Mucosa of rectum (tissue), 2 donors: Measurements from ENCODE around the gene DLGAP1.

Experiments
- H3K27ac ChIP-seq, 2 donors: one replicate each; pipeline ENCODE4 v1.7.0; 2013; ENCODE audit warnings: inconsistent platforms in 2 of 2, low read depth in 2 of 2, low read length in 2 of 2
- H3K27me3 ChIP-seq, 2 donors: one replicate each; pipeline ENCODE4 v1.7.0; 2013; ENCODE audit warnings: low read length in 2 of 2; ENCODE audit not compliant: control insufficient read depth in 2 of 2, insufficient read depth in 2 of 2
- H3K36me3 ChIP-seq, 2 donors: one replicate each; pipeline ENCODE4 v1.7.0; 2013; ENCODE audit warnings: low read length in 2 of 2; ENCODE audit not compliant: control insufficient read depth in 2 of 2, insufficient read depth in 2 of 2
- H3K4me1 ChIP-seq, 2 donors: one replicate each; pipeline ENCODE4 v1.7.0; 2013; ENCODE audit warnings: low read length in 2 of 2, mild to moderate bottlenecking in 1 of 2; ENCODE audit not compliant: control insufficient read depth in 2 of 2, insufficient read depth in 2 of 2
- H3K4me3 ChIP-seq, 2 donors: one replicate each; pipeline ENCODE4 v1.7.0; 2013; ENCODE audit warnings: low read length in 2 of 2
- H3K9ac ChIP-seq, 2 donors: one replicate each; pipeline ENCODE4 v1.7.0; 2013; ENCODE audit warnings: low read length in 2 of 2, low read depth in 1 of 2, mild to moderate bottlenecking in 1 of 2
- H3K9me3 ChIP-seq, 2 donors: one replicate each; pipeline ENCODE4 v1.7.0; 2013; ENCODE audit warnings: low read length in 2 of 2; ENCODE audit not compliant: control insufficient read depth in 2 of 2
- donor health status: healthy.
- donor health status: Normal muscosa, but diverticular disease.

Gene DLGAP1

GRCh38 chr18:3993941-3994687, 461.0 kb downstream of the DLGAP1 start:
- Histone ChIP-seq H3K36me3 (no peaks in the 10 kb centered on the region), H3K9me3 (no peaks in the 10 kb centered on the region), H3K9ac (no peak overlapping the region), H3K27me3 (no peaks in the 10 kb centered on the region), H3K27ac (no peak overlapping the region), H3K4me1 (no peaks in the 10 kb centered on the region), H3K4me3 (no peak overlapping the region)

- Histone ChIP-seq H3K9me3 (no peaks in the 10 kb centered on the region), H3K27me3 (no peaks in the 10 kb centered on the region), H3K27ac (no peak overlapping the region), H3K9ac (no peak overlapping the region), H3K36me3 (no peaks in the 10 kb centered on the region), H3K4me1 (no peaks in the 10 kb centered on the region), H3K4me3 (no peak overlapping the region)
Measured at GRCh38 chr18:3985664-3986063, 469.4 kb downstream of the DLGAP1 start.

- H3K4me3 ChIP-seq: no peak overlapping the region
- no peak overlapping the region for H3K27ac ChIP-seq
- no peaks in the 10 kb centered on the region for H3K4me1 ChIP-seq
- H3K36me3 ChIP-seq: no peaks in the 10 kb centered on the region
- H3K9ac ChIP-seq: no peak overlapping the region
- no peaks in the 10 kb centered on the region for H3K9me3 ChIP-seq
- H3K27me3 ChIP-seq: no peaks in the 10 kb centered on the region
Measured at GRCh38 chr18:3985020-3985419, 470.1 kb downstream of the DLGAP1 start.

GRCh38 chr18:3984163-3984757, 470.8 kb downstream of the DLGAP1 start:
- H3K9ac ChIP-seq: no peak overlapping the region
- H3K27ac ChIP-seq: no peak overlapping the region
- no peaks in the 10 kb centered on the region for H3K9me3 ChIP-seq
- no peaks in the 10 kb centered on the region for H3K36me3 ChIP-seq
- H3K4me3 ChIP-seq: no peak overlapping the region
- no peaks in the 10 kb centered on the region for H3K27me3 ChIP-seq
- no peaks in the 10 kb centered on the region for H3K4me1 ChIP-seq

GRCh38 chr18:3983351-3983969, 471.6 kb downstream of the DLGAP1 start:
- no peak overlapping the region for H3K27ac ChIP-seq
- no peaks in the 10 kb centered on the region for H3K9me3 ChIP-seq
- no peak overlapping the region for H3K4me3 ChIP-seq
- H3K27me3 ChIP-seq: no peaks in the 10 kb centered on the region
- H3K4me1 ChIP-seq: no peaks in the 10 kb centered on the region
- H3K9ac ChIP-seq: no peak overlapping the region
- H3K36me3 ChIP-seq: no peaks in the 10 kb centered on the region

- no peaks in the 10 kb centered on the region for H3K27me3 ChIP-seq
- no peaks in the 10 kb centered on the region for H3K36me3 ChIP-seq
- no peaks in the 10 kb centered on the region for H3K4me1 ChIP-seq
Measured at GRCh38 chr18:3982541-3982940, 472.6 kb downstream of the DLGAP1 start.

GRCh38 chr18:3979024-3979423, 476.1 kb downstream of the DLGAP1 start:
- Histone ChIP-seq H3K9ac (no peak overlapping the region), H3K9me3 (no peaks in the 10 kb centered on the region), H3K27ac (no peak overlapping the region), H3K4me1 (no peaks in the 10 kb centered on the region), H3K4me3 (no peak overlapping the region), H3K36me3 (no peaks in the 10 kb centered on the region), H3K27me3 (no peaks in the 10 kb centered on the region)

More at GRCh38 chr18:3982541-3982940, 472.6 kb downstream of the DLGAP1 start:
- H3K9me3 ChIP-seq: no peaks in the 10 kb centered on the region
- H3K9ac ChIP-seq: no peak overlapping the region
- no peak overlapping the region for H3K27ac ChIP-seq
- no peak overlapping the region for H3K4me3 ChIP-seq

- Histone ChIP-seq H3K4me3 (no peak overlapping the region), H3K27ac (no peak overlapping the region), H3K9ac (no peak overlapping the region), H3K9me3 (no peaks in the 10 kb centered on the region), H3K4me1 (no peaks in the 10 kb centered on the region), H3K36me3 (no peaks in the 10 kb centered on the region), H3K27me3 (no peaks in the 10 kb centered on the region)
Measured at GRCh38 chr18:3973191-3973850, 481.8 kb downstream of the DLGAP1 start.

GRCh38 chr18:3972291-3972930, 482.7 kb downstream of the DLGAP1 start:
- H3K9me3 ChIP-seq: no peaks in the 10 kb centered on the region

GRCh38 chr18:3970929-3971328, 484.2 kb downstream of the DLGAP1 start:
- Histone ChIP-seq H3K4me1 (no peaks in the 10 kb centered on the region), H3K36me3 (no peaks in the 10 kb centered on the region), H3K27ac (no peak overlapping the region), H3K9me3 (no peaks in the 10 kb centered on the region), H3K9ac (no peak overlapping the region), H3K27me3 (peaks cover 0 to 2% of the 10 kb centered on the region in 2 donors), H3K4me3 (no peak overlapping the region)

More at GRCh38 chr18:3972291-3972930, 482.7 kb downstream of the DLGAP1 start:
- no peaks in the 10 kb centered on the region for H3K4me1 ChIP-seq
- H3K36me3 ChIP-seq: no peaks in the 10 kb centered on the region
- no peak overlapping the region for H3K27ac ChIP-seq
- no peaks in the 10 kb centered on the region for H3K27me3 ChIP-seq
- no peak overlapping the region for H3K9ac ChIP-seq
- no peak overlapping the region for H3K4me3 ChIP-seq
